HEK293T (cell line): ENCODE results near the gene NRG3.

ENCODE experiments used
- ARNT ChIP-seq: fragments of 450-650 bp; IDR thresholded peaks from 2 replicates; pipeline ENCODE4 v1.6.1; 2017; ENCODE audit warnings: mild to moderate bottlenecking
- CTBP1 ChIP-seq: fragments of 450-650 bp; IDR thresholded peaks from 2 replicates; pipeline ENCODE4 v1.6.1; 2016; ENCODE audit warnings: borderline replicate concordance
- FOXK2 ChIP-seq: fragments of 450-650 bp; IDR thresholded peaks from 2 replicates; pipeline ENCODE4 v1.6.1; 2016; ENCODE audit warnings: mild to moderate bottlenecking
- FOXM1 ChIP-seq: fragments of 450-650 bp; IDR thresholded peaks from 2 replicates; pipeline ENCODE4 v1.6.1; 2017; ENCODE audit warnings: mild to moderate bottlenecking, borderline replicate concordance
- HDGF ChIP-seq: fragments of 450-650 bp; IDR thresholded peaks from 2 replicates; pipeline ENCODE4 v1.6.1; 2017; ENCODE audit warnings: antibody characterized with exemption, borderline replicate concordance
- L3MBTL2 ChIP-seq: fragments of 450-650 bp; conservative IDR thresholded peaks from 2 replicates; pipeline ENCODE4 v1.6.1; 2016; ENCODE audit warnings: mild to moderate bottlenecking
- LEF1 ChIP-seq: fragments of 450-650 bp; IDR thresholded peaks from 2 replicates; pipeline ENCODE4 v1.6.1; 2017; ENCODE audit warnings: mild to moderate bottlenecking, borderline replicate concordance
- NFRKB ChIP-seq: fragments of 450-650 bp; IDR thresholded peaks from 2 replicates; pipeline ENCODE4 v1.6.1; 2016; ENCODE audit warnings: mild to moderate bottlenecking, moderate library complexity
- SP1 ChIP-seq: fragments of 450-650 bp; IDR thresholded peaks from 2 replicates; pipeline ENCODE4 v1.6.1; 2017
- SUZ12 ChIP-seq: fragments of 450-650 bp; IDR thresholded peaks from 2 replicates; pipeline ENCODE4 v1.6.1; 2016; ENCODE audit warnings: mild to moderate bottlenecking

DNA sequence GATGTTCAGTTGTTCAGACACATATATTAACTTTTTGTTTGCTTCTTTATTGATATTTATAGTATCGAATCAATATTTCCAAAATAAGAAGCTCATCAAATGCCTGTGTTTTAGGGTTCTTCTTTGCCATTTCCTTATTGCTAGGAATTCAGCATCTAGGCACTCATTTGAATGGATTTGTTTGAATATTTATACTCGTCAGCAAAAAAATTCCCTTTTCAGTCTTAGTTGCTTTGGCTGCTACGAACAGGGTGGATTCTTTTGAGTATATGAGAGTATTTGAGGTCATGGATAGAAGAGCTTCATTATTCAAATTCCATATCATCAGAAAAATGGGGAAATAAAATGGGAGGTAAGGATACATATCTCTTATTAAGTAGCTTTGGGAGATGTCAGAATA, 706.9 kb downstream of the NRG3 start:
- no peak for TF ChIP-seq SP1
- TF ChIP-seq LEF1: no peak
- no peak for TF ChIP-seq HDGF
- TF ChIP-seq ARNT: no peak
- TF ChIP-seq SUZ12: no peak
- no peak for TF ChIP-seq FOXK2
- no peak for TF ChIP-seq NFRKB
- TF ChIP-seq FOXM1: no peak
- TF ChIP-seq L3MBTL2: no peak
- TF ChIP-seq CTBP1: no peak
